Gastrocnemius medialis (tissue), 4 donors: ENCODE measurements around the gene KIFBP.

Experiments used
- POLR2A ChIP-seq, 2 donors: fragments of 450-650 bp; IDR thresholded peaks; one replicate each; pipeline ENCODE4 v1.6.1; 2017; ENCODE audit warnings: antibody characterized with exemption in 2 of 2, mild to moderate bottlenecking in 2 of 2, moderate library complexity in 2 of 2
- TF ChIP-seq, protein P1 (sequence below), 5 experiments: fragments of 450-650 bp in 3 of 5; fragments of 200-600 bp in 2 of 5; sonication (generic) in 2 of 5; IDR thresholded peaks in 4 of 5; conservative IDR thresholded peaks in 1 of 5; 1 replicate in 4 of 5; 2 replicates in 1 of 5; pipeline ENCODE4 v1.5.1; 2016 to 2019; ENCODE audit warnings: antibody characterized with exemption in 5 of 5, mild to moderate bottlenecking in 3 of 5, moderate library complexity in 3 of 5

DNA sequence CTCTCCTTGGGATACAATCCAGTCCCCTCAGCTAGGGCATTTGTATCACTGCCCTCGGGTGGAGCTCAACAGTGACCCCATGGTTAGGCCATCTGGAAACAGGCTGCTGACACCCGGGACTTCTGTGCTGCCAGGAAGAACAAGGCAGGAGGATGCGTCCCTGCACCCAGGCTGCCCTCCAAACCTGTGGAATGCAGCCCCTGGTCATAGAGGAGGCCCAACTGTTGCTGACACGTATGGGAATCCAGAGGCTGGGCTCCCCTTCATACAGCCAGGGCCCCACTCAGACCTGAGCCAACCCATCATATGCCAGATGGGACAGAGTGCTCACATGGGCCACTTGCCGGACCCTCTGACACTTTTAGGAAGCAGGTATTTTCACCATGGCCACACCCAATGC, 53.8 kb downstream of the KIFBP start:
- TF ChIP-seq, protein P1, sequence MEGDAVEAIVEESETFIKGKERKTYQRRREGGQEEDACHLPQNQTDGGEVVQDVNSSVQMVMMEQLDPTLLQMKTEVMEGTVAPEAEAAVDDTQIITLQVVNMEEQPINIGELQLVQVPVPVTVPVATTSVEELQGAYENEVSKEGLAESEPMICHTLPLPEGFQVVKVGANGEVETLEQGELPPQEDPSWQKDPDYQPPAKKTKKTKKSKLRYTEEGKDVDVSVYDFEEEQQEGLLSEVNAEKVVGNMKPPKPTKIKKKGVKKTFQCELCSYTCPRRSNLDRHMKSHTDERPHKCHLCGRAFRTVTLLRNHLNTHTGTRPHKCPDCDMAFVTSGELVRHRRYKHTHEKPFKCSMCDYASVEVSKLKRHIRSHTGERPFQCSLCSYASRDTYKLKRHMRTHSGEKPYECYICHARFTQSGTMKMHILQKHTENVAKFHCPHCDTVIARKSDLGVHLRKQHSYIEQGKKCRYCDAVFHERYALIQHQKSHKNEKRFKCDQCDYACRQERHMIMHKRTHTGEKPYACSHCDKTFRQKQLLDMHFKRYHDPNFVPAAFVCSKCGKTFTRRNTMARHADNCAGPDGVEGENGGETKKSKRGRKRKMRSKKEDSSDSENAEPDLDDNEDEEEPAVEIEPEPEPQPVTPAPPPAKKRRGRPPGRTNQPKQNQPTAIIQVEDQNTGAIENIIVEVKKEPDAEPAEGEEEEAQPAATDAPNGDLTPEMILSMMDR (IDR thresholded peaks at IDR 0.05 in 4 of 5, conservative IDR thresholded peaks at IDR 0.05 in 1 of 5): no peak
- TF ChIP-seq POLR2A (IDR thresholded peaks at IDR 0.05): no peak
